GM12801 (cell line): ENCODE measurements around the gene EIF1B.

Experiments used
- TF ChIP-seq, protein P1 (sequence below): IDR thresholded peaks from one replicate; pipeline ENCODE4 v1.5.1; 2011; ENCODE audit warnings: control low read depth; ENCODE audit not compliant: insufficient read length; ENCODE audit errors: extremely low read depth

EIF1B gene

GRCh38 chr3:40309925-40310695, 603 bp downstream of the EIF1B start:
- TF ChIP-seq, protein P1, sequence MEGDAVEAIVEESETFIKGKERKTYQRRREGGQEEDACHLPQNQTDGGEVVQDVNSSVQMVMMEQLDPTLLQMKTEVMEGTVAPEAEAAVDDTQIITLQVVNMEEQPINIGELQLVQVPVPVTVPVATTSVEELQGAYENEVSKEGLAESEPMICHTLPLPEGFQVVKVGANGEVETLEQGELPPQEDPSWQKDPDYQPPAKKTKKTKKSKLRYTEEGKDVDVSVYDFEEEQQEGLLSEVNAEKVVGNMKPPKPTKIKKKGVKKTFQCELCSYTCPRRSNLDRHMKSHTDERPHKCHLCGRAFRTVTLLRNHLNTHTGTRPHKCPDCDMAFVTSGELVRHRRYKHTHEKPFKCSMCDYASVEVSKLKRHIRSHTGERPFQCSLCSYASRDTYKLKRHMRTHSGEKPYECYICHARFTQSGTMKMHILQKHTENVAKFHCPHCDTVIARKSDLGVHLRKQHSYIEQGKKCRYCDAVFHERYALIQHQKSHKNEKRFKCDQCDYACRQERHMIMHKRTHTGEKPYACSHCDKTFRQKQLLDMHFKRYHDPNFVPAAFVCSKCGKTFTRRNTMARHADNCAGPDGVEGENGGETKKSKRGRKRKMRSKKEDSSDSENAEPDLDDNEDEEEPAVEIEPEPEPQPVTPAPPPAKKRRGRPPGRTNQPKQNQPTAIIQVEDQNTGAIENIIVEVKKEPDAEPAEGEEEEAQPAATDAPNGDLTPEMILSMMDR = no peak

- TF ChIP-seq, protein P1 = no peak
Measured at GRCh38 chr3:40310705-40311104, 1.2 kb downstream of the EIF1B start.

DNA sequence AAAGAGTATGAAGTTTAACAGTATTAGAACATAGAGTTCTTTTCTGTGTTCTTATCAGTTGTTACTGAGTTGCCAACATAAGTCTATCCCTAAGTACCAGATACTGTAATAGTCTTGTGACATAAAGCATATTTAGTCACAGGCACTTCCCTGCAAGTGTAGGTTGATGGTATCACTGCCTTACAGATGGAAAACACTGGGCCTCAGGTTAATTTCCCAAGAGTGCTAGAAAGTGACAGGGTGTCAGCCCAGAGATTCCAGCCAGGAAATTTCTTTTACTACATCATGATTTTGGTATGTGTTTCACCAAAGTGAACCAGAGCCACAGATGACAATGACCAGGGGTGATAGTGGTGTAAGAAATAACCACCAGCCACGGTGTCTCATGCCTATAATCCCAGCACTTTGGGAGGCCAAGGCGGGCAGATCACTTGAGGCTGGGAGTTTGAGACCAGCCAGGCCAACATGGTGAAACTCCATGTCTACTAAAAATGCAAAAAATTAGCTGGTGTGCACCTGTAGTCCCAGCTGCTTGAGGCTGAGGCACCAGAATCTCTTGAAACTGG, 3.2 kb downstream of the EIF1B start:
- TF ChIP-seq, protein P1 = no peak

DNA sequence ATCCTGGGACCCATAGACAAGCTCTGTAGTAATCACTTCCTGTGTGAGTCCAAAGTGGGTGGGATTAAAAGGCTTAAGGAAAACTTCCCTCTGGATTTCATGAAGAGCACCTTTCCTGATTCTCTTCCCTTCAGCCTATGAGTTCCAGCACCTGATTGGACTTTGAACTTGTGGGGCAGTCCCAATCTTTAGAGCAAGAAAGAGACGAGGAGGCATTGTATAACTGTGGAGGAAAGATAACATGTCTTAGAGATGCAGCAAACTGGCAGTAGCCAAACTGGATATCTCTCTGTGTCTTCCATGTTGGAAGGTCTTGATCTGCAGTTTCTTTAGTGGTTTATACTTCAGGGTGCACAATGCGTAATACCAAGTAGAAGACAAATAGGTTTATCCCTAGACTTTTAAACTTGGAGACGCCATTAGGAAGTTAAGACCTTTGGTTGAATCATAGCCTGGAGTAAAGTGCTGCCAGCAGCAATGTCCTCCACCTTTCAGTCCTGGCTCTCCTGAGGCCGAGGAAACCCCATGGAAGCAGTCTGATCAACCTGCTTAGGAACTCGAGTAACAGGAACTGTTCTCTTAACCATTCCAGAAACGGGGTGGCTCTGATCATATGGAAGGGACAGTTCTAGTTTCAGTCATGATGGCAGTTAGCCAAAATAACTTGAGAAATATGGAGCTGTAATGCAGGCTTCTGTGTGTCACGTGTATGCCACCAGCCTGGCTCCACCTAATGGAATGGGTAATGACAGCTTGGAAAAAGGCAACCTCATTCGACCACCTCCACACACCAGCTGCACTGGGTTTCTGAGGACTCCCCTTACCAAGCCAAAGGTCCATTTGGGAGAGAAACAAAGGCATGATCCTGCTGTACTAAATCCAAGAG, 4.7 kb downstream of the EIF1B start:
- TF ChIP-seq, protein P1 = no peak

GRCh38 chr3:40317061-40317855, 7.8 kb downstream of the EIF1B start:
- TF ChIP-seq, protein P1 = peak; percentile 17

- TF ChIP-seq, protein P1 = no peak
Measured at GRCh38 chr3:40321818-40322217, 12.3 kb downstream of the EIF1B start.
